ENCODE results near the gene CALN1.

GRCh38 chr7:72230281-72230680, 181.9 kb downstream of the CALN1 start:
- no peak for TF ChIP-seq CTCF (IDR thresholded peaks at IDR 0.05; ENCODE audit: insufficient read depth, low read depth, low read length)
- TF ChIP-seq EZH2 (IDR thresholded peaks at IDR 0.05; ENCODE audit: insufficient read depth, low read length): no peak

Data from astrocyte (in vitro differentiated cells and primary cell).